Measurements from ENCODE around the gene BCAS3.

BCAS3 gene

GRCh38 chr17:60908324-60908723 lies 230.7 kb downstream of the BCAS3 start:
- Histone ChIP-seq H3K27me3 (ENCODE audit: control insufficient read depth, insufficient read depth, low read length) (no peaks in the 10 kb centered on the region), H3K4me3 (ENCODE audit: low read depth, low read length) (no peak overlapping the region), H3K36me3 (ENCODE audit: control insufficient read depth, insufficient read depth, low read length) (no peaks in the 10 kb centered on the region), H3K9me3 (ENCODE audit: control insufficient read depth, low read length) (no peaks in the 10 kb centered on the region), H3K79me2 (no peaks in the 10 kb centered on the region), H3K27ac (no peak overlapping the region), H3K9ac (no peak overlapping the region), H2AFZ (no peak overlapping the region), H3K4me2 (ENCODE audit: low read length) (no peak overlapping the region), H3K4me1 (no peaks in the 10 kb centered on the region)
- no peak for TF ChIP-seq CTCF (IDR thresholded peaks at IDR 0.05)

GRCh38 chr17:60909405-60909804 lies 231.8 kb downstream of the BCAS3 start:
- H3K9ac ChIP-seq, result no peak overlapping the region
- H3K27ac ChIP-seq, result no peak overlapping the region
- H2AFZ ChIP-seq, result no peak overlapping the region
- no peaks in the 10 kb centered on the region for H3K9me3 ChIP-seq (ENCODE audit: control insufficient read depth, low read length)
- no peaks in the 10 kb centered on the region for H3K4me1 ChIP-seq
- H3K4me2 ChIP-seq (ENCODE audit: low read length), result no peak overlapping the region
- no peak for TF ChIP-seq CTCF (IDR thresholded peaks at IDR 0.05)
- H3K27me3 ChIP-seq (ENCODE audit: control insufficient read depth, insufficient read depth, low read length), result no peaks in the 10 kb centered on the region
- H3K79me2 ChIP-seq, result no peaks in the 10 kb centered on the region
- H3K4me3 ChIP-seq (ENCODE audit: low read depth, low read length), result no peak overlapping the region
- no peaks in the 10 kb centered on the region for H3K36me3 ChIP-seq (ENCODE audit: control insufficient read depth, insufficient read depth, low read length)

GRCh38 chr17:60910415-60910814 lies 232.8 kb downstream of the BCAS3 start:
- no peak for TF ChIP-seq CTCF (IDR thresholded peaks at IDR 0.05)
- H3K4me2 ChIP-seq (ENCODE audit: low read length), result no peak overlapping the region
- H3K27ac ChIP-seq, result no peak overlapping the region
- H3K9me3 ChIP-seq (ENCODE audit: control insufficient read depth, low read length), result no peaks in the 10 kb centered on the region
- H3K27me3 ChIP-seq (ENCODE audit: control insufficient read depth, insufficient read depth, low read length), result no peaks in the 10 kb centered on the region
- H3K36me3 ChIP-seq (ENCODE audit: control insufficient read depth, insufficient read depth, low read length), result no peaks in the 10 kb centered on the region
- no peak overlapping the region for H3K9ac ChIP-seq
- no peak overlapping the region for H2AFZ ChIP-seq
- no peak overlapping the region for H3K4me3 ChIP-seq (ENCODE audit: low read depth, low read length)
- no peaks in the 10 kb centered on the region for H3K4me1 ChIP-seq
- H3K79me2 ChIP-seq, result no peaks in the 10 kb centered on the region

GRCh38 chr17:60914078-60914477 lies 236.4 kb downstream of the BCAS3 start:
- no peak overlapping the region for H3K9ac ChIP-seq
- H3K36me3 ChIP-seq (ENCODE audit: control insufficient read depth, insufficient read depth, low read length), result no peaks in the 10 kb centered on the region
- peaks cover 5% of the 10 kb centered on the region for H3K9me3 ChIP-seq (ENCODE audit: control insufficient read depth, low read length)
- no peak overlapping the region for H3K4me3 ChIP-seq (ENCODE audit: low read depth, low read length)
- H2AFZ ChIP-seq, result no peak overlapping the region
- H3K79me2 ChIP-seq, result no peaks in the 10 kb centered on the region
- H3K4me2 ChIP-seq (ENCODE audit: low read length), result no peak overlapping the region
- H3K27me3 ChIP-seq (ENCODE audit: control insufficient read depth, insufficient read depth, low read length), result no peaks in the 10 kb centered on the region
- TF ChIP-seq CTCF (IDR thresholded peaks at IDR 0.05), result no peak
- no peaks in the 10 kb centered on the region for H3K4me1 ChIP-seq
- no peak overlapping the region for H3K27ac ChIP-seq

GRCh38 chr17:60916043-60916442 lies 238.4 kb downstream of the BCAS3 start:
- Histone ChIP-seq H3K4me2 (ENCODE audit: low read length) (no peak overlapping the region), H3K4me3 (ENCODE audit: low read depth, low read length) (no peak overlapping the region), H3K36me3 (ENCODE audit: control insufficient read depth, insufficient read depth, low read length) (no peaks in the 10 kb centered on the region)

More at GRCh38 chr17:60916043-60916442, 238.4 kb downstream of the BCAS3 start:
- Histone ChIP-seq H2AFZ (no peak overlapping the region), H3K27me3 (ENCODE audit: control insufficient read depth, insufficient read depth, low read length) (no peaks in the 10 kb centered on the region), H3K9me3 (ENCODE audit: control insufficient read depth, low read length) (peaks cover 5% of the 10 kb centered on the region), H3K9ac (no peak overlapping the region), H3K4me1 (no peaks in the 10 kb centered on the region), H3K79me2 (no peaks in the 10 kb centered on the region), H3K27ac (no peak overlapping the region)
- TF ChIP-seq CTCF (IDR thresholded peaks at IDR 0.05), result no peak
